HepG2 (cell line): ENCODE results near the gene UBALD1. TPM values are rescaled to one million over a fixed set of nuclear protein-coding genes. Genes with fewer than 3 reads are reported as not detected.

Experiments used
- BCL6 ChIP-seq: IDR thresholded peaks from 2 replicates; pipeline ENCODE4 v1.6.1; 2016; ENCODE audit warnings: missing genetic modification reagents, missing compliant biosample characterization
- CBX1 ChIP-seq: IDR thresholded peaks from one replicate; pipeline ENCODE4 v1.6.1; 2016; ENCODE audit warnings: antibody characterized with exemption, low read depth
- CREB1 ChIP-seq, 2 experiments: fragments of 450-650 bp in 1 of 2; IDR thresholded peaks; 2 replicates each; pipeline ENCODE4 v1.6.1; 2016 to 2017; ENCODE audit warnings: control low read depth in 1 of 2, mild to moderate bottlenecking in 1 of 2, missing compliant biosample characterization in 1 of 2, missing genetic modification characterization in 1 of 2
- FLYWCH1 ChIP-seq: sonication (generic); formaldehyde crosslinking; IDR thresholded peaks from 2 replicates; pipeline ENCODE4 v1.8.1; 2023; ENCODE audit warnings: mild to moderate bottlenecking, missing genetic modification reagents
- GTF2F1 ChIP-seq: fragments of 150-350 bp; IDR thresholded peaks from 2 replicates; pipeline ENCODE4 v1.6.1; 2014; ENCODE audit warnings: low read length
- HIVEP1 ChIP-seq: sonication (generic); formaldehyde crosslinking; IDR thresholded peaks from 2 replicates; pipeline ENCODE4 v1.4.0; 2020; ENCODE audit warnings: mild to moderate bottlenecking, missing genetic modification reagents
- MLLT10 ChIP-seq: sonication (generic); formaldehyde crosslinking; IDR thresholded peaks from 2 replicates; pipeline ENCODE4 v1.4.0; 2020; ENCODE audit warnings: missing genetic modification reagents
- MXI1 ChIP-seq: IDR thresholded peaks from 3 replicates; pipeline ENCODE4 v1.6.1; 2012; ENCODE audit warnings: low read depth, low read length, inconsistent platforms, borderline replicate concordance
- NFRKB ChIP-seq: fragments of 450-650 bp; IDR thresholded peaks from 2 replicates; pipeline ENCODE4 v1.6.1; 2017
- PCBP2 ChIP-seq: fragments of 200-400 bp; formaldehyde crosslinking; optimal IDR thresholded peaks from 2 replicates; pipeline ENCODE3; 2018; ENCODE audit warnings: low read length, low read depth; ENCODE audit not compliant: poor library complexity, severe bottlenecking
- PHF20 ChIP-seq: sonication (generic); formaldehyde crosslinking; IDR thresholded peaks from 2 replicates; pipeline ENCODE4 v1.5.0; 2020; ENCODE audit warnings: mild to moderate bottlenecking, missing genetic modification reagents
- RARA ChIP-seq: IDR thresholded peaks from 2 replicates; pipeline ENCODE4 v1.6.1; 2016; ENCODE audit warnings: missing genetic modification reagents, missing compliant biosample characterization
- SKI ChIP-seq: fragments of 450-650 bp; IDR thresholded peaks from one replicate; pipeline ENCODE4 v1.6.1; 2018; ENCODE audit warnings: mild to moderate bottlenecking; ENCODE audit not compliant: partially characterized antibody
- SMAD3 ChIP-seq: sonication (generic); formaldehyde crosslinking; IDR thresholded peaks from 2 replicates; pipeline ENCODE4 v1.4.0; 2020; ENCODE audit warnings: missing genetic modification reagents
- ZNF138 ChIP-seq: sonication (generic); formaldehyde crosslinking; IDR thresholded peaks from 2 replicates; pipeline ENCODE4 v1.5.0; 2020; ENCODE audit warnings: mild to moderate bottlenecking, low read depth, missing genetic modification reagents
- ZNF383 ChIP-seq: sonication (generic); formaldehyde crosslinking; IDR thresholded peaks from 2 replicates; pipeline ENCODE4 v1.4.0; 2020; ENCODE audit warnings: missing genetic modification reagents, mild to moderate bottlenecking, borderline replicate concordance
- ZNF691 ChIP-seq: sonication (generic); formaldehyde crosslinking; IDR thresholded peaks from 2 replicates; pipeline ENCODE4 v1.4.0; 2020; ENCODE audit warnings: missing genetic modification reagents, low read depth, mild to moderate bottlenecking, borderline replicate concordance
- ZNF7 ChIP-seq: IDR thresholded peaks from 2 replicates; pipeline ENCODE4 v1.6.1; 2016; ENCODE audit warnings: missing biosample characterization, missing genetic modification reagents
- polyA plus RNA-seq, 8 experiments: library from polyadenylated mRNA; depleted of rRNA in 3 of 8; stranded (reverse) in 7 of 8; unstranded in 1 of 8; fragments of >200 nt; fragmentation: Illumina TruSeq in 4 of 8; extraction: Trizol in 4 of 8; gene quantifications; 2 replicates each; pipeline versions ENCODE4 v1.2.1 to v1.2.3, GENCODE V29; 2011 to 2016; ENCODE audit warnings: low read depth in 4 of 8, missing spikeins in 1 of 8, mixed read lengths in 1 of 8; ENCODE audit not compliant: insufficient read depth in 1 of 8
- total RNA-seq, 5 experiments: library from RNA; depleted of rRNA; stranded (reverse); fragments of >200 nt; fragmentation: Illumina TruSeq; extraction: Trizol; gene quantifications; 2 replicates each; pipeline ENCODE4 v1.2.3, GENCODE V29; 2016; ENCODE audit warnings: low read depth in 1 of 5
- TF ChIP-seq, protein P1 (sequence below): sonication (generic); formaldehyde crosslinking; IDR thresholded peaks from 2 replicates; pipeline ENCODE4 v1.4.0; 2020; ENCODE audit warnings: missing genetic modification reagents, borderline replicate concordance
- TF ChIP-seq, protein P2 (sequence below): sonication (generic); formaldehyde crosslinking; IDR thresholded peaks from 2 replicates; pipeline ENCODE4 v1.5.0; 2020; ENCODE audit warnings: mild to moderate bottlenecking, missing genetic modification reagents
- TF ChIP-seq, protein P3 (sequence below): sonication (generic); formaldehyde crosslinking; IDR thresholded peaks from 2 replicates; pipeline ENCODE4 v1.8.1; 2023; ENCODE audit warnings: mild to moderate bottlenecking, missing genetic modification reagents

The UBALD1 gene
- total and polyA plus RNA-seq, 2 of the 13 experiments (the other 11 are each of a cell fraction or from before 2014, with no cell fraction given): 6.8 to 12.3 TPM

GRCh38 chr16:4614571-4615383 is at the start of gene UBALD1 (continued):
- no peak; the same call in 1 of the 2 replicates for TF ChIP-seq ZNF691 (CRISPR knock-in tag)
- TF ChIP-seq CREB1 (IDR thresholded peaks at IDR 0.05): peak; percentile 74
- TF ChIP-seq CREB1 (CRISPR knock-in tag; IDR thresholded peaks at IDR 0.05): peak; percentile 87
- no peak for TF ChIP-seq CBX1
- no peak for TF ChIP-seq GTF2F1
- no peak for TF ChIP-seq NFRKB
- TF ChIP-seq ZNF383 (CRISPR knock-in tag): no peak; the same call in 1 of the 2 replicates
- TF ChIP-seq BCL6 (CRISPR knock-in tag): peak; percentile 54
- peak; percentile 88; the same call in 1 of the 3 replicates for TF ChIP-seq MXI1
- TF ChIP-seq ZNF138: 0 out of 2 replicates have a peak, but pooled peaks have one; percentile 45
- no peak for TF ChIP-seq FLYWCH1 (CRISPR knock-in tag)
- TF ChIP-seq SMAD3 (CRISPR knock-in tag): no peak
- TF ChIP-seq, protein P1, sequence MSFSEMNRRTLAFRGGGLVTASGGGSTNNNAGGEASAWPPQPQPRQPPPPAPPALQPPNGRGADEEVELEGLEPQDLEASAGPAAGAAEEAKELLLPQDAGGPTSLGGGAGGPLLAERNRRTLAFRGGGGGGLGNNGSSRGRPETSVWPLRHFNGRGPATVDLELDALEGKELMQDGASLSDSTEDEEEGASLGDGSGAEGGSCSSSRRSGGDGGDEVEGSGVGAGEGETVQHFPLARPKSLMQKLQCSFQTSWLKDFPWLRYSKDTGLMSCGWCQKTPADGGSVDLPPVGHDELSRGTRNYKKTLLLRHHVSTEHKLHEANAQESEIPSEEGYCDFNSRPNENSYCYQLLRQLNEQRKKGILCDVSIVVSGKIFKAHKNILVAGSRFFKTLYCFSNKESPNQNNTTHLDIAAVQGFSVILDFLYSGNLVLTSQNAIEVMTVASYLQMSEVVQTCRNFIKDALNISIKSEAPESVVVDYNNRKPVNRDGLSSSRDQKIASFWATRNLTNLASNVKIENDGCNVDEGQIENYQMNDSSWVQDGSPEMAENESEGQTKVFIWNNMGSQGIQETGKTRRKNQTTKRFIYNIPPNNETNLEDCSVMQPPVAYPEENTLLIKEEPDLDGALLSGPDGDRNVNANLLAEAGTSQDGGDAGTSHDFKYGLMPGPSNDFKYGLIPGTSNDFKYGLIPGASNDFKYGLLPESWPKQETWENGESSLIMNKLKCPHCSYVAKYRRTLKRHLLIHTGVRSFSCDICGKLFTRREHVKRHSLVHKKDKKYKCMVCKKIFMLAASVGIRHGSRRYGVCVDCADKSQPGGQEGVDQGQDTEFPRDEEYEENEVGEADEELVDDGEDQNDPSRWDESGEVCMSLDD (CRISPR knock-in tag): no peak
- no peak for TF ChIP-seq MLLT10 (CRISPR knock-in tag)
- TF ChIP-seq ZNF7 (CRISPR knock-in tag): no peak
- TF ChIP-seq, protein P2, sequence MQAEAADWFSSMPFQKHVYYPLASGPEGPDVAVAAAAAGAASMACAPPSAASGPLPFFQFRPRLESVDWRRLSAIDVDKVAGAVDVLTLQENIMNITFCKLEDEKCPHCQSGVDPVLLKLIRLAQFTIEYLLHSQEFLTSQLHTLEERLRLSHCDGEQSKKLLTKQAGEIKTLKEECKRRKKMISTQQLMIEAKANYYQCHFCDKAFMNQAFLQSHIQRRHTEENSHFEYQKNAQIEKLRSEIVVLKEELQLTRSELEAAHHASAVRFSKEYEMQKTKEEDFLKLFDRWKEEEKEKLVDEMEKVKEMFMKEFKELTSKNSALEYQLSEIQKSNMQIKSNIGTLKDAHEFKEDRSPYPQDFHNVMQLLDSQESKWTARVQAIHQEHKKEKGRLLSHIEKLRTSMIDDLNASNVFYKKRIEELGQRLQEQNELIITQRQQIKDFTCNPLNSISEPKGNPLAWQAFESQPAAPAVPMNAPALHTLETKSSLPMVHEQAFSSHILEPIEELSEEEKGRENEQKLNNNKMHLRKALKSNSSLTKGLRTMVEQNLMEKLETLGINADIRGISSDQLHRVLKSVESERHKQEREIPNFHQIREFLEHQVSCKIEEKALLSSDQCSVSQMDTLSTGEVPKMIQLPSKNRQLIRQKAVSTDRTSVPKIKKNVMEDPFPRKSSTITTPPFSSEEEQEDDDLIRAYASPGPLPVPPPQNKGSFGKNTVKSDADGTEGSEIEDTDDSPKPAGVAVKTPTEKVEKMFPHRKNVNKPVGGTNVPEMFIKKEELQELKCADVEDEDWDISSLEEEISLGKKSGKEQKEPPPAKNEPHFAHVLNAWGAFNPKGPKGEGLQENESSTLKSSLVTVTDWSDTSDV: no peak
- TF ChIP-seq, protein P3, sequence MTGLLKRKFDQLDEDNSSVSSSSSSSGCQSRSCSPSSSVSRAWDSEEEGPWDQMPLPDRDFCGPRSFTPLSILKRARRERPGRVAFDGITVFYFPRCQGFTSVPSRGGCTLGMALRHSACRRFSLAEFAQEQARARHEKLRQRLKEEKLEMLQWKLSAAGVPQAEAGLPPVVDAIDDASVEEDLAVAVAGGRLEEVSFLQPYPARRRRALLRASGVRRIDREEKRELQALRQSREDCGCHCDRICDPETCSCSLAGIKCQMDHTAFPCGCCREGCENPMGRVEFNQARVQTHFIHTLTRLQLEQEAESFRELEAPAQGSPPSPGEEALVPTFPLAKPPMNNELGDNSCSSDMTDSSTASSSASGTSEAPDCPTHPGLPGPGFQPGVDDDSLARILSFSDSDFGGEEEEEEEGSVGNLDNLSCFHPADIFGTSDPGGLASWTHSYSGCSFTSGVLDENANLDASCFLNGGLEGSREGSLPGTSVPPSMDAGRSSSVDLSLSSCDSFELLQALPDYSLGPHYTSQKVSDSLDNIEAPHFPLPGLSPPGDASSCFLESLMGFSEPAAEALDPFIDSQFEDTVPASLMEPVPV (CRISPR knock-in tag): no peak
- peak; percentile 88 for TF ChIP-seq SKI
- TF ChIP-seq PCBP2: no peak
- no peak; the same call in 1 of the 2 replicates for TF ChIP-seq HIVEP1 (CRISPR knock-in tag)
- TF ChIP-seq PHF20 (CRISPR knock-in tag): peak; percentile 56; the same call in 1 of the 2 replicates
- TF ChIP-seq RARA (CRISPR knock-in tag): 0 out of 2 replicates have a peak, but pooled peaks have one; percentile 39
